Pancreas (tissue), 10 donors: ENCODE measurements around the gene NFXL1. TPM values are rescaled to one million over a fixed set of nuclear protein-coding genes. Genes with fewer than 3 reads are reported as not detected.

Experiments used
- ATAC-seq, 4 donors: fragments of 200-7000 bp; cut with Tn5 transposase; one replicate each; pipeline versions ENCODE4 v1.8.0 to v1.9.1; 2020; ENCODE audit warnings: mild to moderate bottlenecking in 4 of 4, moderate library complexity in 4 of 4
- DNase-seq, 6 donors: peaks; one replicate each; pipeline ENCODE4 v3.0.0-alpha.2; 2020
- FAIRE-seq: peaks from 2 replicates; lab custom pipeline; 2012; peaks lifted over from hg19 to GRCh38; lab: Jason Lieb, UNC
- H3K27ac ChIP-seq, 4 donors: fragments of 200-600 bp; sonication (generic); 1 replicate in 3 of 4; 2 replicates in 1 of 4; pipeline versions ENCODE4 v1.5.0 to v1.8.0; 2020
- H3K27me3 ChIP-seq, 4 donors: fragments of 200-600 bp; one replicate each; pipeline ENCODE4 v1.8.0; 2021
- H3K36me3 ChIP-seq, 3 donors: fragments of 200-600 bp; sonication (generic) in 1 of 3; one replicate each; pipeline versions ENCODE4 v1.5.0 to v1.8.0; 2020 to 2021
- H3K4me1 ChIP-seq, 3 donors: fragments of 200-600 bp; one replicate each; pipeline ENCODE4 v1.8.0; 2021
- H3K4me3 ChIP-seq, 4 donors: fragments of 200-600 bp; sonication (generic) in 2 of 4; one replicate each; pipeline versions ENCODE4 v1.5.0 to v1.8.0; 2020 to 2021
- H3K9me3 ChIP-seq, 4 donors: fragments of 200-600 bp; one replicate each; pipeline ENCODE4 v1.8.0; 2021
- CTCF ChIP-seq, 4 donors: fragments of 200-600 bp; sonication (generic) in 3 of 4; IDR thresholded peaks; one replicate each; pipeline versions ENCODE4 v1.5.0 to v1.8.0; 2021; ENCODE audit warnings: antibody characterized with exemption in 4 of 4
- WGBS, 2 donors: extraction: QIAGEN DNeasy Blood & Tissue Kit; methylation state at CpG; one replicate each; pipeline ENCODE4 v1.1.7; 2013; 5-methylcytosine and 5-hydroxymethylcytosine counted together
- intact Hi-C, 3 donors: fragments of 100-400 bp; cut with DNase I; formaldehyde crosslinking; loops; one replicate each; pipeline versions ENCODE4 v1.11.1 to v1.14.2; 2022
- polyA plus RNA-seq, 2 donors: library from polyadenylated mRNA; stranded (reverse); fragments of 200-250 nt; gene quantifications; one replicate each; pipeline ENCODE4 v1.2.3, GENCODE V29; 2013
- total RNA-seq, 6 donors: library from RNA; stranded (reverse); fragmentation: NEBNext Ultra II Directional in 4 of 6; extraction: Animal tissue kit (Norgen Biotek cat#: 25700) in 4 of 6; gene quantifications; one replicate each; pipeline versions ENCODE4 v1.2.1 to v1.2.4, GENCODE V29; 2021 to 2023
- donor health status: healthy with polysubstance abuse.
- donor health status: DM: no; HTN: no; CAD: no; lungs with moderate emphysema.
- donor health status: DM: no; HTN: no; CAD: no.
- donor health status: control.
- donor health status: control.
- donor health status: Bipolar disorder and iron deficiency.
- donor health status: DM: yes; HTN: yes; CAD: no.
- donor health status: DM: no; HTN: no; CAD: no.
- donor health status: DM: no; HTN: no; CAD: no.
- donor health status: DM: yes; HTN: yes; CAD: no.

NFXL1 gene
- total and polyA plus RNA-seq, 8 donors = 7.5 to 11.5 (median 9.7) TPM

- TF ChIP-seq CTCF (IDR thresholded peaks at IDR 0.05) = no peak
- Histone ChIP-seq H3K4me3 (no peak overlapping the region), H3K4me1 (no peaks in the 10 kb centered on the region), H3K9me3 (no peaks in the 10 kb centered on the region), H3K27me3 (no peaks in the 10 kb centered on the region), H3K36me3 (peaks cover 0 to 49% (median 18%) of the 10 kb centered on the region in 3 donors), H3K27ac (no peak overlapping the region)
- DNase-seq (no peak), FAIRE-seq (no peak), ATAC-seq (no peak)
- intact Hi-C loops = no loop called here
Observed at GRCh38 chr4:47876310-47876709, 38.1 kb downstream of the NFXL1 start.

GRCh38 chr4:47873877-47874541 lies 40.4 kb downstream of the NFXL1 start:
- no peak for DNase-seq

DNA sequence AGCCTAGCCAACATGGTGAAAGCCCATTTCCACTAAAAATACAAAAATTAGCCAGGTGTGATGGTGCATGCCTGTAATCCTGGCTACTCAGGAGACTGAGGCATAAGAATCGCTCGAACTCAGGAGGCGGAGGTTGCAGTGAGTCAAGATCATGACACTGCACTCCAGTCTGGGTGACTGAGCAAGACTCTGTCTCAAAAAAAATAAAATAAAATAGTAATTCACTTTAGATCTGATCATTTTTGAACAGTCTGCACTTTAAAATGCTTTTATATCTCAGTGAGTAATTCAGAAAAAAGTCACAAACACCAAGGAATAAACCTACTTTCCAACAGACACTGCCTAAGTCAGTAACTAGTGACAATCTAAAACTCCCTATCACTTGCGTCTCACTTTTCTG lies 50.9 kb downstream of the NFXL1 start:
- 74 to 83% methylated on average over 4 of the region's 4 CpGs for WGBS, 2 donors
- ATAC-seq (no peak), FAIRE-seq (no peak), DNase-seq (no peak)
- no peaks in the 10 kb centered on the region for H3K27me3 ChIP-seq
- no peaks in the 10 kb centered on the region for H3K9me3 ChIP-seq
- no peaks in the 10 kb centered on the region for H3K4me1 ChIP-seq
- no peak overlapping the region for H3K4me3 ChIP-seq
- no peak overlapping the region for H3K27ac ChIP-seq
- peaks cover 0 to 8% (median 0%) of the 10 kb centered on the region in 3 donors for H3K36me3 ChIP-seq
- no peak for TF ChIP-seq CTCF (IDR thresholded peaks at IDR 0.05)
- intact Hi-C loops = no loop called here

More at GRCh38 chr4:47873877-47874541, 40.4 kb downstream of the NFXL1 start:
- ATAC-seq = no peak
- intact Hi-C loops = no loop called here
- Histone ChIP-seq H3K36me3 (peaks cover 0 to 49% (median 18%) of the 10 kb centered on the region in 3 donors), H3K27ac (no peak overlapping the region), H3K4me1 (no peaks in the 10 kb centered on the region), H3K9me3 (no peaks in the 10 kb centered on the region), H3K4me3 (no peak overlapping the region), H3K27me3 (no peaks in the 10 kb centered on the region)
- 89 to 96% methylated on average over 3 of the region's 3 CpGs for WGBS, 2 donors
- no peak for TF ChIP-seq CTCF (IDR thresholded peaks at IDR 0.05)
- FAIRE-seq = no peak

DNA sequence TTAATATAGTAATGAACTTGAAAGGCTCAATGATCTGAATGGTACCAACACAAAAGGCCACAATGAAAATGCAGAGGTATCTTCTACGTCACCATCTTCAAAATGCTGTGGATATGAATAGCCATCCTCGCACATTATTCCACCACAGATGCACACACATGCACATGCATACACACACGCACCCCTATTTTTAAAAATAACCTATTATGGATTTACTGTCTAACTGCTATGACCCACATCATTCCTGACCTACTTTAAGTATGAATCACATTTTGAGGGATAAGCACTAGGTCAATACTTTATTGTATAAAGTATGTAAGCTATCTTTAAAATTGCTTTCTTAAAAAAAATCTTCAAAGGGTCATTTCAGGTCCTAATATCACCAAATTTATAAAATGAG lies 52.1 kb downstream of the NFXL1 start:
- Histone ChIP-seq H3K4me3 (no peak overlapping the region), H3K9me3 (no peaks in the 10 kb centered on the region), H3K27ac (no peak overlapping the region), H3K36me3 (peaks cover 0 to 3% (median 0%) of the 10 kb centered on the region in 3 donors), H3K27me3 (no peaks in the 10 kb centered on the region), H3K4me1 (no peaks in the 10 kb centered on the region)
- DNase-seq (no peak), FAIRE-seq (no peak), ATAC-seq (no peak)
- no peak for TF ChIP-seq CTCF (IDR thresholded peaks at IDR 0.05)
- intact Hi-C loops = no loop called here
- 90 to 93% methylated on average over 3 of the region's 3 CpGs for WGBS, 2 donors

GRCh38 chr4:47860305-47860704 lies 54.1 kb downstream of the NFXL1 start:
- Histone ChIP-seq H3K27ac (no peak overlapping the region), H3K36me3 (peaks cover 0 to 3% (median 2%) of the 10 kb centered on the region in 3 donors), H3K9me3 (no peaks in the 10 kb centered on the region), H3K4me3 (no peak overlapping the region), H3K27me3 (no peaks in the 10 kb centered on the region), H3K4me1 (no peaks in the 10 kb centered on the region)
- intact Hi-C loops = no loop called here
- DNase-seq = no peak
- ATAC-seq = no peak
- TF ChIP-seq CTCF (IDR thresholded peaks at IDR 0.05) = no peak
- WGBS, 2 donors = 91 to 96% methylated on average over 1 of the region's 1 CpG
- FAIRE-seq = no peak
